ENCODE results near the gene CLDN4.
"Not testable (repeated sequence)": the region's sequence is repeated elsewhere in the genome, so short reads cannot be mapped to it uniquely, and the experiment has no call there.

Gene CLDN4, protein sequence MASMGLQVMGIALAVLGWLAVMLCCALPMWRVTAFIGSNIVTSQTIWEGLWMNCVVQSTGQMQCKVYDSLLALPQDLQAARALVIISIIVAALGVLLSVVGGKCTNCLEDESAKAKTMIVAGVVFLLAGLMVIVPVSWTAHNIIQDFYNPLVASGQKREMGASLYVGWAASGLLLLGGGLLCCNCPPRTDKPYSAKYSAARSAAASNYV

DNA sequence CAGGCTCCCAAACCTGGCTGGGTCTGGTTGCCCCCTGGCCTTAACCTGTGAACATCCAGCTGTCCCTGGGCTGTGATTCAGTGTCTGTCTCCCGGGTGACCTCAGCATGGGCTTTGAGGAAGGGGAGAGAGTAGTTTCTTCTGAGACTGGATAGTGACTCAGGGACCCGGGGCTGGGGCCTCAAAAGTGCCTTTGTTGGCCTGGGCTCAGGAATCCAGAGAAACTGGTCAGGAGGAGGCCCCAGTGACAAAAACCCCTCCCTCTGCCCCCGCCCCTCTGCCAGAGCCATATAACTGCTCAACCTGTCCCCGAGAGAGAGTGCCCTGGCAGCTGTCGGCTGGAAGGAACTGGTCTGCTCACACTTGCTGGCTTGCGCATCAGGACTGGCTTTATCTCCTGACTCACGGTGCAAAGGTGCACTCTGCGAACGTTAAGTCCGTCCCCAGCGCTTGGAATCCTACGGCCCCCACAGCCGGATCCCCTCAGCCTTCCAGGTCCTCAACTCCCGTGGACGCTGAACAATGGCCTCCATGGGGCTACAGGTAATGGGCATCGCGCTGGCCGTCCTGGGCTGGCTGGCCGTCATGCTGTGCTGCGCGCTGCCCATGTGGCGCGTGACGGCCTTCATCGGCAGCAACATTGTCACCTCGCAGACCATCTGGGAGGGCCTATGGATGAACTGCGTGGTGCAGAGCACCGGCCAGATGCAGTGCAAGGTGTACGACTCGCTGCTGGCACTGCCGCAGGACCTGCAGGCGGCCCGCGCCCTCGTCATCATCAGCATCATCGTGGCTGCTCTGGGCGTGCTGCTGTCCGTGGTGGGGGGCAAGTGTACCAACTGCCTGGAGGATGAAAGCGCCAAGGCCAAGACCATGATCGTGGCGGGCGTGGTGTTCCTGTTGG is at the start of gene CLDN4:
Gene CLDN4, plus strand, starts transcription at position 316 of the 903 bp plus-strand sequence. Its CDS starts 206 bp downstream, at position 522.
- H3K4me3 ChIP-seq (ENCODE audit: low read depth, low read length): peak within 1 kb of the TSS; percentile 93
- TF ChIP-seq, protein P1, sequence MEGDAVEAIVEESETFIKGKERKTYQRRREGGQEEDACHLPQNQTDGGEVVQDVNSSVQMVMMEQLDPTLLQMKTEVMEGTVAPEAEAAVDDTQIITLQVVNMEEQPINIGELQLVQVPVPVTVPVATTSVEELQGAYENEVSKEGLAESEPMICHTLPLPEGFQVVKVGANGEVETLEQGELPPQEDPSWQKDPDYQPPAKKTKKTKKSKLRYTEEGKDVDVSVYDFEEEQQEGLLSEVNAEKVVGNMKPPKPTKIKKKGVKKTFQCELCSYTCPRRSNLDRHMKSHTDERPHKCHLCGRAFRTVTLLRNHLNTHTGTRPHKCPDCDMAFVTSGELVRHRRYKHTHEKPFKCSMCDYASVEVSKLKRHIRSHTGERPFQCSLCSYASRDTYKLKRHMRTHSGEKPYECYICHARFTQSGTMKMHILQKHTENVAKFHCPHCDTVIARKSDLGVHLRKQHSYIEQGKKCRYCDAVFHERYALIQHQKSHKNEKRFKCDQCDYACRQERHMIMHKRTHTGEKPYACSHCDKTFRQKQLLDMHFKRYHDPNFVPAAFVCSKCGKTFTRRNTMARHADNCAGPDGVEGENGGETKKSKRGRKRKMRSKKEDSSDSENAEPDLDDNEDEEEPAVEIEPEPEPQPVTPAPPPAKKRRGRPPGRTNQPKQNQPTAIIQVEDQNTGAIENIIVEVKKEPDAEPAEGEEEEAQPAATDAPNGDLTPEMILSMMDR (IDR thresholded peaks at IDR 0.05; ENCODE audit: control insufficient read depth, extremely low read depth, insufficient read depth): no peak
- DNase-seq (ENCODE audit: low read depth): peak; percentile 92

DNA sequence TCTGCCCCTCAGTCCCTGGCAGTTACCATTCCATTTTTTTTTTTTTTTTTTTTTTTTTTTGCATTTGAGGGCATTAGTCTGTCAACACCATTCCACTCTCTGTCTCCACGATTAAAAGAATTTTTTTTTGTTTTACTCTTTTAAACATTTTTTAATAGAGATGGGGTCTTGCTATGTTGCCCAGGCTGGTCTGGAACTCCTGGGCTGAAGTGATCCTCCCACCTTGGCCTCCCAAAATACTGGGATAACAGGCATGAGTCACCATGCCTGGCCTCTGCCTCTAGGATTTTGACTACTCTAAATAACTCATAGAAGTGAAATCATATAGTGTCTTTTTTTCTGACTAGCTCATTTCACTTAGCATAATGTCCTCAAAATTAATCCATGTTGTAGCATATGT is 44.2 kb upstream of the CLDN4 start:
- TF ChIP-seq, protein P1 (IDR thresholded peaks at IDR 0.05; ENCODE audit: control insufficient read depth, extremely low read depth, insufficient read depth): no peak
- DNase-seq (ENCODE audit: low read depth): no peak
- no peak overlapping the region for H3K4me3 ChIP-seq (ENCODE audit: low read depth, low read length)

DNA sequence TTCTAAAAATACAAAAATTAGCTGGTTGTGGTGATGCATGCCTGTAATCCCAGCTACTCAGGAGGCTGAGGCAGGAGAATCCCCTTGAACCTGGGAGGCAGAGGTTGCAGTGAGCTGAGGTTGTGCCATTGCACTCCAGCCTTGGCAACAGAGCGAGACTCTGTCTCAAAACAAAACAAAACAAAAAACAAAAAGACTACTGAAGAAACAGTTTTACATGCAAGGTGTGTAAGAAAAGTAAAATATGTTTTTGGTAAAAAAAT is 43.1 kb upstream of the CLDN4 start:
- not testable (repeated sequence) for DNase-seq (ENCODE audit: low read depth); H3K4me3 ChIP-seq (ENCODE audit: low read depth, low read length)

DNA sequence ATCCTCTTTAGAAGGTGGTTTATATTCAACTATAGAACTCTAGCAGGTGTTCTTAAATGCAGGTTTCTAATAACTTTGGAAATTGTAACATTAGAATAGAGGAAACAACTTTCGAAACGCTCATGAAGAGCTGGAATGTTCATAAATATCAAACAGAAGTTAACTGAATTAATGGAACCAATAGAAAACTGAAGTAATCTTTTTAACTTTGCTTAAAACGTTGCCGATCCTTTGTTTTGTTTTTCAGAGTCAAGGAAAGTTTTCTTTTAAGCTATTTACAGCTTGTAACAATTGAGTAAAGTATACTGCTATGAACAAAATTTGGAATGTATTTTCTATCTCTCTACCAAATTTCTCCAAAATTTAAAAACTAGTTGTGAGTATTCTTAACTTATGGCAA is 41.7 kb upstream of the CLDN4 start:
- no peak overlapping the region for H3K4me3 ChIP-seq (ENCODE audit: low read depth, low read length)
- DNase-seq (ENCODE audit: low read depth): no peak
- TF ChIP-seq, protein P1 (IDR thresholded peaks at IDR 0.05; ENCODE audit: control insufficient read depth, extremely low read depth, insufficient read depth): no peak

DNA sequence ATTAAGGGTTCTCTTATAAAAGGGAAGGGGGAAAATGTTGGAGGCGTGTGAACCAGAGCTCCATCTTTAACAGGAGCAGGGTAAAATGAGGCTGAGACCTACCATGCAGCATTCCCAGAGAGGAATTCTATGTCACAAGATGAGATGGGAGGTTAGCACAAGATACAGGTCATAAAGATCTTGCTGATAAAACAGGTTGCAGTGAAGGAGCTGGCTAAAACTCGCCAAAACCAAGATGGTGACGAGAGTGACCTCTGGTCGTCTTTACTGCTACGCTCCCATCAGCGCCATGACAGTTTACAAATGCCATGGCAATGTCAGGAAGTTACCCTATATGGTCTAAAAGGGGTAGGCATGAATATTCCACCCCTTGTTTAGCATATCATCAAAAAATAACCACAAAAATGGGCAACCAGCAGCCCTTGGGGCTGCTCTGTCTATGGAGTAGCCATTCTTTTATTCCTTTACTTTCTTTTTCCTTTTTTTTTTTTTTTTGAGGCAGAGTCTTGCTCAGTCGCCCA is 39.6 kb upstream of the CLDN4 start:
- not testable (repeated sequence) for DNase-seq (ENCODE audit: low read depth); H3K4me3 ChIP-seq (ENCODE audit: low read depth, low read length)

DNA sequence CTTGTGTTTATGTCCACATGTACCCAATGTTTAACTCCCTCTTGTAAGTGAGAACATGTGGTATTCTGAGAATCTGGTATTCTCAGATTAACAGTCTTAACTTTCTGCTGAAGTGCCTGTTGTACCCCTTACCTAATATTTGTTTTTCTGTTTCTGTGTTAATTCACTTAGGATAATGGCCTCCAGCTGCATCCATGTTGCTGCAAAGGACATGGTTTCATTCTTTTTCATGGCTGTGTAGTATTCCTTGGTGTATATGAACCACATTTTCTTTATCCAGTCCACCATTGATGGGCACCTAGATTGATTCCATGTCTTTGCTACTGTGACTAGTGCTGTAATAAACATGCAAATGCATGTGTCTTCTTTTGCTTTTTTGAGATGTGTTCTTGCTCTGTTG is 35.6 kb upstream of the CLDN4 start:
- not testable (repeated sequence) for H3K4me3 ChIP-seq (ENCODE audit: low read depth, low read length); DNase-seq (ENCODE audit: low read depth)

DNA sequence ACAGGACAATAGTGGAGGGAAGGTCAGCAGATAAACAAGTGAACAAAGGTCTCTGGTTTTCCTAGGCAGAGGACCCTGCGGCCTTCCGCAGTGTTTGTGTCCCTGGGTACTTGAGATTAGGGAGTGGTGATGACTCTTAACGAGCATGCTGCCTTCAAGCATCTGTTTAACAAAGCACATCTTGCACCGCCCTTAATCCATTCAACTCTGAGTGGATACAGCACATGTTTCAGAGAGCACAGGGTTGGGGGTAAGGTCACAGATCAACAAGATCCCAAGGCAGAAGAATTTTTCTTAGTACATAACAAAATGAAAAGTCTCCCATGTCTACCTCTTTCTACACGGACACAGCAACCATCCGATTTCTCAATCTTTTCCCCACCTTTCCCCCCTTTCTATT is 34.1 kb upstream of the CLDN4 start:
- DNase-seq (ENCODE audit: low read depth); H3K4me3 ChIP-seq (ENCODE audit: low read depth, low read length): not testable (repeated sequence)

DNA sequence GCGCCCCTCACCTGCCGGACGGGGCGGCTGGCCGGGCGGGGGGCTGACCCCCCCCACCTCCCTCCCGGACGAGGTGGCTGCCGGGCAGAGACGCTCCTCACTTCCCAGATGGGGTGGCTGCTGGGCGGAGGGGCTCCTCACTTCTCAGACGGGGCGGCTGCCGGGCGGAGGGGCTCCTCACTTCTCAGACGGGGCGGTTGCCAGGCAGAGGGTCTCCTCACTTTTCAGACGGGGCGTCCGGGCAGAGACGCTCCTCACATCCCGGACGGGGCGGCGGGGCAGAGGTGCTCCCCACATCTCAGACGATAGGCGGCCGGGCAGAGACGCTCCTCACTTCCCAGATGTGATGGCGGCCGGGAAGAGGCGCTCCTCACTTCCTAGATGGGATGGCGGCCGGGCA is 33.6 kb upstream of the CLDN4 start:
- H3K4me3 ChIP-seq (ENCODE audit: low read depth, low read length); DNase-seq (ENCODE audit: low read depth): not testable (repeated sequence)

DNA sequence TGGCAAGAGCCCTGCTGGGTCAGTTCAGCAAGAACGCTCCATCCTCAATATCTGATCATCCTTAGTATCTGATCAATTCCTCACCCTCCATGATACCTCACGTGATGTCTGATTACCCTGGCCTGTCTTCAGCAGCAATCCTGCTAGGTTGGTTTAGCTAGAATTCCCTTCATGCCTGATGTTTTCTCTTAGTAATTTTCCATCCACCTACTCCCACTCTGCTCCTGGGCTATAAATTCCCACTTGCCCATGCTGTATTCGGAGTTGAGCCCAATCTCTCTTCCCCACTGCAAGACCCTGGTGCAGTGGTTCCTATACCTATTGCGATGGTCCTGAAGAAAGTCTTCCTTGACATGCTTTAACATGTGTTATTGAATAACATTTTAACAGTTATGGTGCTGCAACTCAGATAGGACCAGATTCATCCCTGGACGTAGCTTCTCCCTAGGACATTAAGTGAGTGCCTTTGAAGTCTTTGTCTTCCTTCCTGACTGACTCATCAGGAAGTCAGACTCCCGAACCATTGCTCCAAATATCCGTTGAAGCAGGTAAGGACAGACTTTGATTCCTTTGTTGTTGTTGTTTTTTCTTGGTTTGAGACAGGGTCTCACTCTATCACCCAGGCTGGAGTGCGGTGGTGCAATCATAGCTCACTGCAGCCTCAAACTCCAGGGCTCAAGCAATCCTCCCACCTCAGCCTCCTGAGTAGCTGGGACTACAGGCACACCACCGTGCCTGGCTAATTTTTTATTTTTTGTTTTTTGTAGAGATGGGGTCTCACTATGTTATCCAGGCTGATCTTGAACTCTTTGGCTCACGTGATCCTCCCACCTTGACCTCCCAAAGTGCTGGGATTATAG is 31.3 kb upstream of the CLDN4 start:
- H3K4me3 ChIP-seq (ENCODE audit: low read depth, low read length): no peak overlapping the region
- DNase-seq (ENCODE audit: low read depth): no peak
- TF ChIP-seq, protein P1 (IDR thresholded peaks at IDR 0.05; ENCODE audit: control insufficient read depth, extremely low read depth, insufficient read depth): no peak
